Erythroblast (primary cell): Measurements from ENCODE around the gene DDX19B.

Source experiments
- GATA1 ChIP-seq: IDR thresholded peaks from 2 replicates; pipeline ENCODE4 v1.6.1; 2011; ENCODE audit warnings: low read depth, mild to moderate bottlenecking, control low read depth, low read length, moderate library complexity
- POLR2A ChIP-seq: IDR thresholded peaks from 2 replicates; pipeline ENCODE4 v1.6.1; 2011; ENCODE audit warnings: mild to moderate bottlenecking, low read length

GRCh38 chr16:70337814-70338213 is 38.8 kb downstream of the DDX19B start:
- no peak for TF ChIP-seq POLR2A
- no peak for TF ChIP-seq GATA1
